ENCODE data around the gene PLA2G6. TPM values are rescaled to one million over a fixed set of nuclear protein-coding genes. Genes with fewer than 3 reads are reported as not detected.

PLA2G6 gene
- total and polyA plus RNA-seq, 2 of the 13 experiments (the other 11 are each of a cell fraction or from before 2014, with no cell fraction given) = 4.8 to 11.5 TPM

DNA sequence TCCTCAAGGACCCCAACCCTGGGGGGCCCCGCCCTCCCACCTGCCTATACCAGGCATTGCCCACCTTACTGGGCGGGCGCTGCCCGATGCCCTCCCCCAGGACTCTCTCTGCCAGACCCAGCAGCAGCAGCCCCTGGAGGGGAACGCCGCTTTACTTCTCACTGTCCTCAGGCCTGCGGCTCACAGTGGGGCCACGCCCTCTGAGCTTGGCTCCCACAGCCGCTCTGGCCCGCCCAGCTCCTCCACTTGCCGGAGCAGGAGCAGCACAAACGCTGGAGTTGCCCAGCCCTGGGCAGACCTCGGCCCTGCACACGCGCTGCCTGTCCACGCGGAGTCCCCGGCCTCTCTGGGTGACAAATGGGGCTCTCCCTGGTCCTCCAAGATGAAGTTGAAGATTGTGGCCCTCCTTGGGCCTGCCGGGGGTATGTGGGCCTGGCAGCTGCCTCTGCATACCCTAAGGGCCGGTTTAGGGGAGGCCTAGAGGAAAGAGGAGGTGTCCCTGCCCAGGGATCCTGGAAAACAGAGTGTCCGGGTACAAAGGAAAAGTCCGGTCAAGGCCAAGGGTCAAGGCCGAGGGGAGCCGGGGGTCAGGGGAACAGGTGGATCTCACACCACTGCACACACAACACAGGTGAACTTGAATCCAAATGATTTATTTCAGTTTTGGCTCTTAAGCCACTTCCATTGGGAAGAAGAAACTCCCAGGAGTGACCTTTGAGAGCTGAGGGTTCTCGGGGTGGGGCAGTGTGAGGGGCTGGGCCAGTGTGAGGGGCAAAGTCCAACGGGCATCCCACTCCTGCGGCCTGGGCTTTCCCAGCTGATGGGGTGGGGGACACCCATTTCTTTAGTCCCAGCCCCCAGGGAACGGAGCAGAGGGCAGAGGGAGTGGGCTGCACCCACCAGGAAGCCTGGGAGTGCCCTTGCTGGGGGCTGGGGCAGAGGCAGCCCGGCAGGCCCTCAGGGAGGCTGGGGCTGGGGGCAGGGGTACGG lies 70.5 kb downstream of the PLA2G6 start:
- Histone ChIP-seq H3K36me3 (replicated peaks in 1 of 2; ENCODE audit: control insufficient read depth in 1 of 2, insufficient read depth in 2 of 2, low read length in 2 of 2) (peaks cover 0 to 6% of the 10 kb centered on the region in 2 experiments; a peak in 1 of 5 replicates), H3K4me1 (ENCODE audit: insufficient read depth, low read length) (peaks cover 73% of the 10 kb centered on the region), H3K79me2 (ENCODE audit: insufficient read depth, low read length) (peaks cover 3% of the 10 kb centered on the region), H4K20me1 (ENCODE audit: insufficient read depth, low read length) (no peaks in the 10 kb centered on the region; the same call in 1 of the 2 replicates), H3K4me3 (replicated peaks in 1 of 3; ENCODE audit: insufficient read depth in 1 of 3, low read depth in 2 of 3, low read length in 3 of 3) (peak overlapping the region; percentile 59 to 76 (median 68)), H3K9me3 (ENCODE audit: low read length) (no peaks in the 10 kb centered on the region), H3K27me3 (ENCODE audit: control insufficient read depth in 1 of 2, insufficient read depth in 2 of 2, low read length in 2 of 2) (no peaks in the 10 kb centered on the region), H2AFZ (ENCODE audit: low read length) (no peak overlapping the region), H3K27ac (ENCODE audit: extremely low read length, insufficient read depth, low read length) (peak overlapping the region; percentile 58), H3K9ac (ENCODE audit: insufficient read depth, low read depth, low read length) (peak overlapping the region; percentile 59), H3K4me2 (ENCODE audit: low read depth, low read length) (peak overlapping the region; percentile 95)
- FAIRE-seq (peak; percentile 46), DNase-seq (ENCODE audit: low spot score) (peak; percentile 49), ATAC-seq (peak; percentile 53)
- ChIA-PET POLR2A (interaction anchor here (0.5 to 6.1 kb wide), 23 partner anchors 9 to 379 kb away, joined by 3 to 60 read pairs (median 4); partner anchors contain the start of genes GCAT, MAFF and PLA2G6), CTCF (ENCODE audit: low intra/inter-chr PET ratio, low total read pairs) (no interaction called here)
- in situ Hi-C loops (cut with HindIII; ENCODE audit: extremely low pct_ligation_motif_present, low pct_unique_long_range_greater_than_20kb) (loop anchor here (10.0 kb wide), 1 partner anchor 94 kb away; the partner anchor contains the start of gene MAFF), intact Hi-C loops (cut with micrococcal nuclease; ENCODE audit: unreplicated experiment) (loop anchor here (5.0 kb wide), 2 partner anchors 91 to 151 kb away; partner anchors contain the start of gene MAFF)
- TSS peak; percentile 52 for BruUV-seq (replicated peaks)
- 3% methylated on average over 22 of the region's 30 CpGs for WGBS (ENCODE audit: low lambda C conversion rate)
- TF ChIP-seq ZNF224 (CRISPR knock-in tag; IDR thresholded peaks at IDR 0.05) (0 out of 2 replicates have a peak, but pooled peaks have one; percentile 10), ZNF781 (CRISPR knock-in tag; IDR thresholded peaks at IDR 0.05; ENCODE audit: borderline replicate concordance, not compliant biosample characterization) (no peak), GFI1 (CRISPR knock-in tag; IDR thresholded peaks at IDR 0.05; ENCODE audit: borderline replicate concordance) (no peak), MTA3 (CRISPR knock-in tag; IDR thresholded peaks at IDR 0.05) (no peak), POLR2A (IDR thresholded peaks at IDR 0.05; ENCODE audit: insufficient read depth in 1 of 2, low read depth in 2 of 2, low read length in 2 of 2) (0 out of 4 replicates have a peak, but pooled peaks of 1 of the 2 experiments have one; percentile 19), PLSCR1 (CRISPR knock-in tag; IDR thresholded peaks at IDR 0.05; ENCODE audit: borderline replicate concordance) (no peak), TAF1 (CRISPR knock-in tag; IDR thresholded peaks at IDR 0.05) (no peak; the same call in 1 of the 2 replicates), CEBPG (CRISPR knock-in tag; IDR thresholded peaks at IDR 0.05) (no peak), HNRNPLL (IDR thresholded peaks at IDR 0.05; ENCODE audit: low read depth, low read length, poor library complexity, severe bottlenecking) (peak; percentile 50), FOSL2 (CRISPR knock-in tag; IDR thresholded peaks at IDR 0.05) (0 out of 2 replicates have a peak, but pooled peaks have one; percentile 3), ZNF577 (CRISPR knock-in tag; IDR thresholded peaks at IDR 0.05; ENCODE audit: borderline replicate concordance, low read depth) (no peak), ZNF431 (CRISPR knock-in tag; IDR thresholded peaks at IDR 0.05; ENCODE audit: borderline replicate concordance, low read depth) (no peak), KLF12 (CRISPR knock-in tag; IDR thresholded peaks at IDR 0.05; ENCODE audit: borderline replicate concordance) (0 out of 2 replicates have a peak, but pooled peaks have one; percentile 49), ARID4A (CRISPR knock-in tag; IDR thresholded peaks at IDR 0.05; ENCODE audit: borderline replicate concordance) (peak; percentile 72)
- TF ChIP-seq, protein P1, sequence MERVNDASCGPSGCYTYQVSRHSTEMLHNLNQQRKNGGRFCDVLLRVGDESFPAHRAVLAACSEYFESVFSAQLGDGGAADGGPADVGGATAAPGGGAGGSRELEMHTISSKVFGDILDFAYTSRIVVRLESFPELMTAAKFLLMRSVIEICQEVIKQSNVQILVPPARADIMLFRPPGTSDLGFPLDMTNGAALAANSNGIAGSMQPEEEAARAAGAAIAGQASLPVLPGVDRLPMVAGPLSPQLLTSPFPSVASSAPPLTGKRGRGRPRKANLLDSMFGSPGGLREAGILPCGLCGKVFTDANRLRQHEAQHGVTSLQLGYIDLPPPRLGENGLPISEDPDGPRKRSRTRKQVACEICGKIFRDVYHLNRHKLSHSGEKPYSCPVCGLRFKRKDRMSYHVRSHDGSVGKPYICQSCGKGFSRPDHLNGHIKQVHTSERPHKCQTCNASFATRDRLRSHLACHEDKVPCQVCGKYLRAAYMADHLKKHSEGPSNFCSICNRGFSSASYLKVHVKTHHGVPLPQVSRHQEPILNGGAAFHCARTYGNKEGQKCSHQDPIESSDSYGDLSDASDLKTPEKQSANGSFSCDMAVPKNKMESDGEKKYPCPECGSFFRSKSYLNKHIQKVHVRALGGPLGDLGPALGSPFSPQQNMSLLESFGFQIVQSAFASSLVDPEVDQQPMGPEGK (CRISPR knock-in tag; IDR thresholded peaks at IDR 0.05) = peak; percentile 82
